ENCODE measurements around the gene PHF8. TPM values are rescaled to one million over a fixed set of nuclear protein-coding genes. Genes with fewer than 3 reads are reported as not detected.

PHF8 gene
- total RNA-seq, 5 donors from 2014 or later (not counting 1 experiment from before 2014, with no cell fraction given) = 52.3 to 68.1 (median 63.7) TPM

GRCh38 chrX:53895270-53895669, 149.0 kb downstream of the PHF8 start:
- Histone ChIP-seq H3K4me3 (ENCODE audit: control insufficient read depth in 1 of 2, extremely low read depth in 1 of 2, low read length in 1 of 2) (no peak overlapping the region), H3K9me3 (no peaks in the 10 kb centered on the region), H3K36me3 (ENCODE audit: control insufficient read depth in 2 of 2, extremely low read depth in 1 of 2, insufficient read depth in 1 of 2, low read length in 1 of 2) (no peaks in the 10 kb centered on the region), H3K27me3 (replicated peaks in 1 of 2; ENCODE audit: control insufficient read depth in 2 of 2, extremely low read depth in 1 of 2, insufficient read depth in 2 of 2, low read length in 1 of 2) (no peaks in the 10 kb centered on the region), H3K4me1 (ENCODE audit: control insufficient read depth in 1 of 2, extremely low read depth in 1 of 2, insufficient read depth in 2 of 2, low read length in 2 of 2) (no peaks in the 10 kb centered on the region), H3K27ac (ENCODE audit: low read length) (no peak overlapping the region)
- ChIA-PET CTCF (no interaction called here), POLR2A (no interaction called here)
- Mint-ChIP-seq H3K27ac (no peak overlapping the region), H3K9me3 (peaks cover 0 to 3% (median 0%) of the 10 kb centered on the region in 3 donors), H3K27me3 (peaks cover 0 to 8% of the 10 kb centered on the region in 2 donors), H3K4me1 (no peaks in the 10 kb centered on the region), H3K4me3 (no peak overlapping the region), H3K36me3 (no peaks in the 10 kb centered on the region)
- DNase-seq (no peak), ATAC-seq (replicated peaks in 1 of 4) (no peak)
- no CpG with 5 or more reads among the region's 3 CpGs for WGBS (ENCODE audit: insufficient coverage)

Other genes starting within 250 kb of the PHF8 start
- gene FAM120C, start 138.8 kb upstream of the PHF8 start, total RNA-seq = 10 to 100 TPM; 14.9 to 23.0 (median 19.5) TPM

Data from T-cell (primary cell).